Sigmoid colon (tissue), 4 donors: ENCODE results near the gene SP8.

Source experiments
- EP300 ChIP-seq, 4 donors: sonication (generic); formaldehyde crosslinking; IDR thresholded peaks; one replicate each; pipeline ENCODE4 v1.6.1; 2017; ENCODE audit warnings: antibody characterized with exemption in 4 of 4
- POLR2AphosphoS5 ChIP-seq, 4 donors: sonication (generic); formaldehyde crosslinking; IDR thresholded peaks; one replicate each; pipeline ENCODE4 v1.6.1; 2017; ENCODE audit warnings: antibody characterized with exemption in 4 of 4
- TF ChIP-seq, protein P1 (sequence below), 4 experiments: fragments of 450-650 bp in 3 of 4; fragments of 200-600 bp in 1 of 4; IDR thresholded peaks; one replicate each; pipeline ENCODE4 v1.5.1; 2016 to 2019; ENCODE audit warnings: antibody characterized with exemption in 4 of 4, mild to moderate bottlenecking in 3 of 4, moderate library complexity in 2 of 4

DNA sequence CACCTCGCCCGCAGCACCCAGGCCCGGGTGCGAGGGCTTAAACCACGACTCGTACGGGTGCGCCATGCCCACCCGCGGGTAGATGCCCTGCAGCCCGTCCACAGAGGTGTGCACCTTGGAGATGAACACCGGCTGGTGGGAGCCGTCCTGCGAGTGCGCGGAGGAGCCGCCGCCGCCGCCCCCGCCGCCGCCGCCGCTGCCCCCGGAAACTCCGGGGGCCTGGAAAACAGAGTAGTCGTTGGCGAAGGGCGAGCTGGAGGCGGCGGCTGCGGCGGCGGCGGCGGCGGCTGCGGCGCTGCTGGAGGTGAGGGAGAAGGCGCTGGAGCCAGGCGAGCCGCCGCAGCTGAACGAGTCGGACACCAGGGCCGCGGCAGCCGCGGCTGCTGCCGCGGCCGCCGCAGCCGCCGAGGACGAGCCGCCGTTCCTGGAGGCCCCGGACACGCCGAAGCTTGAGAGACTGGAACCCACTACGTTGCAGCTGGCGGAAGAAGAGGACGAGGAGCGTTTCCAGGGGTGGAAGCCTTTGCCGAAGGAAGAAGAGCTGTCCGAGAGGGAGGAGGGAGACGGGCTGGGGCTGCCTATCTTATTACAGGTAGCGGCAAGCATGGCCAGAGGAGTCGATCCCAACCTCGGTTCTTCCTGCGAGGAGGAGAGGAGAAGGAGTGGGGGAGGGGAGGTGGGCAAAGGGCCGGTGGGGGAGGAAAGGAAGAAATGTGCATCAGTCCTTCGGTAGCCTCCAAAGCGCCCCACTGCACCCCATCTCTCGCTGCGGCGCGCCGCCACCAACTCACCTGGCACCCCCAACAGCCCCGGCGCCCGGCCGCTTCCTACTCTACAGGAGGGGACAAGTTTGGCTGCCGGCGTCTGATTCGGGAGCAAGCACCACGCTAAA is 1.3 kb downstream of the SP8 start:
- TF ChIP-seq POLR2AphosphoS5 (IDR thresholded peaks at IDR 0.05) (no peak), EP300 (IDR thresholded peaks at IDR 0.05) (no peak)
- TF ChIP-seq, protein P1, sequence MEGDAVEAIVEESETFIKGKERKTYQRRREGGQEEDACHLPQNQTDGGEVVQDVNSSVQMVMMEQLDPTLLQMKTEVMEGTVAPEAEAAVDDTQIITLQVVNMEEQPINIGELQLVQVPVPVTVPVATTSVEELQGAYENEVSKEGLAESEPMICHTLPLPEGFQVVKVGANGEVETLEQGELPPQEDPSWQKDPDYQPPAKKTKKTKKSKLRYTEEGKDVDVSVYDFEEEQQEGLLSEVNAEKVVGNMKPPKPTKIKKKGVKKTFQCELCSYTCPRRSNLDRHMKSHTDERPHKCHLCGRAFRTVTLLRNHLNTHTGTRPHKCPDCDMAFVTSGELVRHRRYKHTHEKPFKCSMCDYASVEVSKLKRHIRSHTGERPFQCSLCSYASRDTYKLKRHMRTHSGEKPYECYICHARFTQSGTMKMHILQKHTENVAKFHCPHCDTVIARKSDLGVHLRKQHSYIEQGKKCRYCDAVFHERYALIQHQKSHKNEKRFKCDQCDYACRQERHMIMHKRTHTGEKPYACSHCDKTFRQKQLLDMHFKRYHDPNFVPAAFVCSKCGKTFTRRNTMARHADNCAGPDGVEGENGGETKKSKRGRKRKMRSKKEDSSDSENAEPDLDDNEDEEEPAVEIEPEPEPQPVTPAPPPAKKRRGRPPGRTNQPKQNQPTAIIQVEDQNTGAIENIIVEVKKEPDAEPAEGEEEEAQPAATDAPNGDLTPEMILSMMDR (IDR thresholded peaks at IDR 0.05): no peak
